Liver (tissue), 9 donors: ENCODE data around the gene MAP1LC3B2. TPM values are rescaled to one million over a fixed set of nuclear protein-coding genes. Genes with fewer than 3 reads are reported as not detected.

Experiments used
- DNase-seq: peaks from one replicate; pipeline ENCODE4 v3.0.0-alpha.2; 2017; ENCODE audit warnings: low spot score
- H3K27ac ChIP-seq, 2 donors: one replicate each; pipeline ENCODE4 v1.7.0; 2013; ENCODE audit warnings: inconsistent platforms in 2 of 2, low read length in 2 of 2, control low read depth in 1 of 2, low read depth in 1 of 2, mild to moderate bottlenecking in 1 of 2
- H3K27me3 ChIP-seq, 4 donors: one replicate each; pipeline versions ENCODE4 v1.6.1 to v1.7.0; 2013; ENCODE audit warnings: low read length in 3 of 4, inconsistent platforms in 1 of 4, mild to moderate bottlenecking in 1 of 4, moderate library complexity in 1 of 4; ENCODE audit not compliant: control insufficient read depth in 4 of 4, insufficient read depth in 4 of 4
- H3K36me3 ChIP-seq, 4 donors: one replicate each; pipeline versions ENCODE4 v1.6.1 to v1.7.0; 2013; ENCODE audit warnings: low read length in 3 of 4, mild to moderate bottlenecking in 3 of 4, low read depth in 1 of 4, moderate library complexity in 1 of 4; ENCODE audit not compliant: control insufficient read depth in 4 of 4, insufficient read depth in 3 of 4
- H3K4me1 ChIP-seq, 4 donors: one replicate each; pipeline versions ENCODE4 v1.6.1 to v1.7.0; 2013; ENCODE audit warnings: low read length in 3 of 4, mild to moderate bottlenecking in 3 of 4, moderate library complexity in 1 of 4; ENCODE audit not compliant: control insufficient read depth in 4 of 4, insufficient read depth in 4 of 4
- H3K4me3 ChIP-seq, 3 donors: one replicate each; pipeline versions ENCODE4 v1.6.1 to v1.7.0; 2013; ENCODE audit warnings: low read length in 3 of 3, control low read depth in 1 of 3, low read depth in 1 of 3, mild to moderate bottlenecking in 1 of 3
- H3K9ac ChIP-seq, 2 donors: one replicate each; pipeline ENCODE4 v1.7.0; 2013; ENCODE audit warnings: low read length in 2 of 2, mild to moderate bottlenecking in 2 of 2, moderate library complexity in 2 of 2, control low read depth in 1 of 2, low read depth in 1 of 2
- H3K9me3 ChIP-seq, 4 donors: one replicate each; pipeline versions ENCODE4 v1.6.1 to v1.7.0; 2013; ENCODE audit warnings: low read length in 3 of 4; ENCODE audit not compliant: control insufficient read depth in 4 of 4
- ATF3 ChIP-seq: IDR thresholded peaks from 2 replicates; pipeline ENCODE4 v1.6.1; 2016; ENCODE audit warnings: antibody characterized with exemption
- CTCF ChIP-seq: fragments of 150-350 bp; IDR thresholded peaks from 2 replicates; pipeline ENCODE4 v1.5.1; 2017; ENCODE audit warnings: improper control_type of control experiment, low read depth, low read length; ENCODE audit not compliant: missing input control
- FOXA1 ChIP-seq: IDR thresholded peaks from 2 replicates; pipeline ENCODE4 v1.6.1; 2016; ENCODE audit warnings: antibody characterized with exemption
- FOXA2 ChIP-seq: IDR thresholded peaks from 2 replicates; pipeline ENCODE4 v1.6.1; 2016; ENCODE audit warnings: antibody characterized with exemption
- GABPA ChIP-seq, 2 donors: IDR thresholded peaks in 1 of 2; conservative IDR thresholded peaks in 1 of 2; 2 replicates each; pipeline ENCODE4 v1.6.1; 2016; ENCODE audit warnings: antibody characterized with exemption in 2 of 2, mild to moderate bottlenecking in 1 of 2, moderate library complexity in 1 of 2
- HNF4A ChIP-seq, 2 donors: conservative IDR thresholded peaks; 2 replicates each; pipeline ENCODE4 v1.6.1; 2016; ENCODE audit warnings: antibody characterized with exemption in 2 of 2, mild to moderate bottlenecking in 2 of 2
- HNF4G ChIP-seq: IDR thresholded peaks from 2 replicates; pipeline ENCODE4 v1.6.1; 2016; ENCODE audit warnings: antibody characterized with exemption
- JUND ChIP-seq, 2 donors: IDR thresholded peaks; 2 replicates each; pipeline ENCODE4 v1.6.1; 2016; ENCODE audit warnings: antibody characterized with exemption in 2 of 2
- MAX ChIP-seq: IDR thresholded peaks from 2 replicates; pipeline ENCODE4 v1.6.1; 2016; ENCODE audit warnings: antibody characterized with exemption
- NR2F2 ChIP-seq: IDR thresholded peaks from 2 replicates; pipeline ENCODE4 v1.6.1; 2016; ENCODE audit warnings: antibody characterized with exemption
- RAD21 ChIP-seq, 2 donors: IDR thresholded peaks; 2 replicates each; pipeline ENCODE4 v1.6.1; 2016; ENCODE audit warnings: antibody characterized with exemption in 2 of 2, mild to moderate bottlenecking in 2 of 2
- REST ChIP-seq: IDR thresholded peaks from 2 replicates; pipeline ENCODE4 v1.6.1; 2016; ENCODE audit warnings: antibody characterized with exemption, mild to moderate bottlenecking
- RXRA ChIP-seq, 2 donors: IDR thresholded peaks; 2 replicates each; pipeline ENCODE4 v1.6.1; 2017 to 2018; ENCODE audit warnings: antibody characterized with exemption in 2 of 2, mild to moderate bottlenecking in 1 of 2
- TAF1 ChIP-seq: conservative IDR thresholded peaks from 2 replicates; pipeline ENCODE4 v1.6.1; 2016; ENCODE audit warnings: antibody characterized with exemption, mild to moderate bottlenecking
- YY1 ChIP-seq: IDR thresholded peaks from 2 replicates; pipeline ENCODE4 v1.6.1; 2016; ENCODE audit warnings: antibody characterized with exemption, mild to moderate bottlenecking
- WGBS: extraction: QIAGEN DNeasy Blood & Tissue Kit; methylation state at CpG from one replicate; pipeline ENCODE4 v1.1.7; 2013; 5-methylcytosine and 5-hydroxymethylcytosine counted together
- polyA plus RNA-seq, 2 donors: library from polyadenylated mRNA; stranded (reverse) in 1 of 2; unstranded in 1 of 2; fragments of 200-250 nt in 1 of 2; fragments of >200 nt in 1 of 2; fragmentation: Nextera tagmentation in 1 of 2; extraction: Ambion mirVana in 1 of 2; gene quantifications; one replicate each; pipeline versions ENCODE4 v1.2.1 to v1.2.3, GENCODE V29; 2013 to 2015
- total RNA-seq, 2 donors: library from RNA; depleted of rRNA; stranded (reverse); fragments of >200 nt; gene quantifications; one replicate each; pipeline ENCODE4 v1.2.3, GENCODE V29; 2014
- donor health status: healthy.
- donor health status: healthy.
- donor health status: healthy.
- donor health status: healthy.
- donor health status: healthy.

MAP1LC3B2 gene
- total and polyA plus RNA-seq, 4 donors = 1.3 to 7.7 TPM; not detected in 2

DNA sequence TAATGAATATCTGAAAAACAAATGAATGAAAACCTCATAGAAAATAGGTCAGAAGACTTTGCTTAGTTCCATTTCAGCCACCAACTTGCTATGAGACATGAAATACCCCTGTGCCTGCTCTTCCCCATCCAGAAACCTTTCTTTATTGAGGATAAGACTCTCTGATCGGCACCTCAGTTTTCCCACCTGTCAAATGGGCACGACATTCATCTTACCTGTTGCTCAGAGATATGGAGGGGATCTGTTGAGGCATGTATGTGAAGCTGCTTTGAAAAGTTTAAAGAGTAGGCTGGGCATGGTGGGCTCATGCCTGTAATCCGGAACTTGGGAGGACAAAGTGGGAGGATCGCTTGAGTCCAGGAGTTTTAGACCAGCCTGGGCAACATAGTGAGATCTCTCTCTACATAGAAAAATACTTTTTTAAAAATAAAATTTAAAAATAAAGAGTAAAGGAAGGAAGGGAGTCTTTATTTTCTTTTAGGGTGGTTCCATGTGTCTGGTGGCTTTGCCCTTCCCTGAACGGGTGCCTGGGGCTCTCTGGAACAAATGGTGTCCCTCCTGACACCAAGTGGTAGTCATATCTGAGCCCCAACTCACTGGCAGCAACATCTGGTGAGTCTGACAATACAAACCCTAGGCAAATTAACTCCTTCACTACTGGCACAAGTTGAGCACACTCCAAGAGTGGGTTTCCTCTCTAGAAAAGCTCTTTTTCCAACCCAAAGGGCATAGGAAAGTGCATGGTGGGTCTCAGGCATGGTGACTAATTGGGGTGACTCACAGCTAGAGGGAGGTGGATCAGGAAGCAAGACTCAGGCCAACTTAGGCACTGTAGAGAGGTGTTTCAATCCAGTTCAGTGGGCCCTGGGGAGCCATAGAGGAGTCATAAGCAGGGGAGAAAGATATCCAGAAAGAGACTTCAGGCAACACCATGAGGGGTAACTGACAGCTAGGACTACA is 42.1 kb downstream of the MAP1LC3B2 start:
- 93% methylated on average over 5 of the region's 5 CpGs for WGBS
- Histone ChIP-seq H3K9me3 (no peaks in the 10 kb centered on the region), H3K27me3 (no peaks in the 10 kb centered on the region), H3K27ac (no peak overlapping the region), H3K9ac (no peak overlapping the region), H3K36me3 (no peaks in the 10 kb centered on the region), H3K4me3 (no peak overlapping the region), H3K4me1 (peaks cover 0 to 7% (median 2%) of the 10 kb centered on the region in 4 donors)
- no peak for TF ChIP-seq CTCF
- TF ChIP-seq REST = no peak
- no peak for TF ChIP-seq RAD21 (IDR thresholded peaks at IDR 0.05)
- no peak for TF ChIP-seq TAF1
- TF ChIP-seq RXRA (IDR thresholded peaks at IDR 0.05) = no peak
- no peak for TF ChIP-seq ATF3
- TF ChIP-seq HNF4G = no peak
- TF ChIP-seq GABPA (IDR thresholded peaks at IDR 0.05 in 1 of 2, conservative IDR thresholded peaks at IDR 0.05 in 1 of 2) = no peak
- TF ChIP-seq MAX = no peak
- no peak for TF ChIP-seq FOXA2
- no peak for TF ChIP-seq HNF4A (conservative IDR thresholded peaks at IDR 0.05)
- TF ChIP-seq JUND (IDR thresholded peaks at IDR 0.05) = no peak
- no peak for TF ChIP-seq YY1
- TF ChIP-seq NR2F2 = no peak
- TF ChIP-seq FOXA1 = no peak
- DNase-seq = no peak
